H1 (cell line): Measurements from ENCODE around the gene RNF175. TPM values are rescaled to one million over a fixed set of nuclear protein-coding genes. Genes with fewer than 3 reads are reported as not detected.

ENCODE experiments used
- CTCF ChIA-PET: fragments of 300-600 bp; sonication (Branson Sonifier 250); formaldehyde crosslinking; loops from one replicate; lab custom pipeline; 2021; ENCODE audit not compliant: partially characterized antibody; lab: Charles Lee
- POLR2A ChIA-PET: fragments of 300-600 bp; sonication (Branson Sonifier 250); formaldehyde crosslinking; loops from one replicate; lab custom pipeline; 2021; ENCODE audit warnings: inconsistent platforms; ENCODE audit not compliant: partially characterized antibody; lab: Charles Lee
- DNase-seq, 2 experiments: peaks; one replicate each; pipeline versions ENCODE4 v3.0.0 to v3.0.0-alpha.2; 2010 to 2022; ENCODE audit warnings: low spot score in 2 of 2, low read depth in 1 of 2, mixed read lengths in 1 of 2
- FAIRE-seq: peaks from 2 replicates; lab custom pipeline; 2011; peaks lifted over from hg19 to GRCh38; lab: Jason Lieb, UNC
- H2AFZ ChIP-seq: 2 replicates; pipeline ENCODE4 v1.8.1; 2012; ENCODE audit warnings: low read length, inconsistent platforms
- H2AK5ac ChIP-seq: 2 replicates; pipeline ENCODE4 v1.6.1; 2013; ENCODE audit warnings: low read depth, low read length
- H2BK120ac ChIP-seq: replicated peaks from 2 replicates; pipeline ENCODE3; 2013; ENCODE audit warnings: low read depth, low read length, inconsistent platforms
- H2BK12ac ChIP-seq: 2 replicates; pipeline ENCODE4 v1.6.1; 2013; ENCODE audit warnings: low read depth, low read length
- H2BK15ac ChIP-seq: 2 replicates; pipeline ENCODE4 v1.6.1; 2013; ENCODE audit warnings: low read length
- H2BK20ac ChIP-seq: 2 replicates; pipeline ENCODE4 v1.6.1; 2013; ENCODE audit warnings: low read length
- H2BK5ac ChIP-seq: 2 replicates; pipeline ENCODE4 v1.6.1; 2013; ENCODE audit warnings: low read depth, low read length
- H3K14ac ChIP-seq: 2 replicates; pipeline ENCODE4 v1.6.1; 2013; ENCODE audit warnings: inconsistent platforms; ENCODE audit not compliant: insufficient read length
- H3K18ac ChIP-seq: 2 replicates; pipeline ENCODE4 v1.6.1; 2013; ENCODE audit warnings: low read length; ENCODE audit errors: extremely low read depth
- H3K23ac ChIP-seq: 2 replicates; pipeline ENCODE4 v1.6.1; 2013; ENCODE audit warnings: inconsistent platforms; ENCODE audit not compliant: insufficient read length
- H3K23me2 ChIP-seq: 2 replicates; pipeline ENCODE4 v1.6.1; 2013; ENCODE audit warnings: low read depth, low read length
- H3K27ac ChIP-seq: 2 replicates; pipeline ENCODE4 v1.6.1; 2011; ENCODE audit warnings: low read depth, low read length, inconsistent platforms
- H3K27me3 ChIP-seq, 4 experiments: replicated peaks in 1 of 4; 1 replicate in 1 of 4; 2 replicates in 3 of 4; pipeline versions ENCODE4 v1.6.1 to v1.8.1; 2011 to 2013; ENCODE audit warnings: low read length in 3 of 4, mild to moderate bottlenecking in 3 of 4, inconsistent platforms in 2 of 4, mixed read lengths in 2 of 4, moderate library complexity in 1 of 4; ENCODE audit not compliant: control insufficient read depth in 3 of 4, insufficient read depth in 3 of 4; ENCODE audit errors: extremely low read depth in 1 of 4
- H3K36me3 ChIP-seq, 4 experiments: 2 replicates each; pipeline versions ENCODE4 v1.6.1 to v1.8.1; 2011 to 2013; ENCODE audit warnings: mild to moderate bottlenecking in 4 of 4, low read length in 3 of 4, moderate library complexity in 2 of 4, control low read depth in 1 of 4, inconsistent platforms in 1 of 4; ENCODE audit not compliant: insufficient read depth in 4 of 4, control insufficient read depth in 2 of 4
- H3K4ac ChIP-seq: replicated peaks from 2 replicates; pipeline ENCODE3; 2013; ENCODE audit warnings: low read length, low read depth, mixed read lengths, inconsistent platforms; ENCODE audit not compliant: insufficient read length
- H3K4me1 ChIP-seq, 4 experiments: replicated peaks in 1 of 4; 1 replicate in 1 of 4; 2 replicates in 3 of 4; pipeline versions ENCODE4 v1.6.1 to v1.8.1; 2011 to 2013; ENCODE audit warnings: low read length in 3 of 4, inconsistent platforms in 2 of 4, mixed read lengths in 1 of 4; ENCODE audit not compliant: insufficient read depth in 4 of 4, control insufficient read depth in 3 of 4
- H3K4me2 ChIP-seq, 2 experiments: 2 replicates each; pipeline versions ENCODE4 v1.6.1 to v1.8.1; 2011 to 2013; ENCODE audit warnings: low read depth in 2 of 2, low read length in 2 of 2, control low read depth in 1 of 2, inconsistent platforms in 1 of 2, mild to moderate bottlenecking in 1 of 2; ENCODE audit not compliant: insufficient read depth in 1 of 2
- H3K4me3 ChIP-seq, 4 experiments: fragments of 200-600, 300-600 bp in 1 of 4; sonication (generic), shearing (Covaris generic), sonication (Bioruptor Twin) in 1 of 4; 2 replicates each; pipeline versions ENCODE4 v1.5.1 to v1.8.1; 2011 to 2016; ENCODE audit warnings: low read length in 4 of 4, low read depth in 3 of 4, control low read depth in 2 of 4, inconsistent platforms in 2 of 4, mild to moderate bottlenecking in 2 of 4, mixed read lengths in 1 of 4, moderate library complexity in 1 of 4; ENCODE audit not compliant: insufficient read depth in 2 of 4; ENCODE audit errors: extremely low read depth in 1 of 4
- H3K56ac ChIP-seq: replicated peaks from 2 replicates; pipeline ENCODE3; 2013; ENCODE audit warnings: low read depth, mild to moderate bottlenecking, mixed read lengths, low read length, inconsistent platforms; ENCODE audit not compliant: insufficient read length
- H3K79me1 ChIP-seq: 2 replicates; pipeline ENCODE4 v1.6.1; 2013; ENCODE audit warnings: low read depth, low read length, control low read depth
- H3K79me2 ChIP-seq, 2 experiments: 2 replicates each; pipeline versions ENCODE4 v1.6.1 to v1.8.1; 2012 to 2013; ENCODE audit warnings: low read length in 2 of 2, mild to moderate bottlenecking in 2 of 2, inconsistent platforms in 1 of 2; ENCODE audit not compliant: insufficient read depth in 2 of 2, control insufficient read depth in 1 of 2
- H3K9ac ChIP-seq, 4 experiments: replicated peaks in 1 of 4; 1 replicate in 1 of 4; 2 replicates in 3 of 4; pipeline versions ENCODE4 v1.6.1 to v1.8.1; 2011 to 2013; ENCODE audit warnings: low read depth in 3 of 4, low read length in 3 of 4, control low read depth in 2 of 4, mild to moderate bottlenecking in 2 of 4, moderate library complexity in 2 of 4, inconsistent platforms in 1 of 4; ENCODE audit errors: extremely low read depth in 1 of 4
- H3K9me3 ChIP-seq, 2 experiments: 2 replicates each; pipeline versions ENCODE4 v1.6.1 to v1.8.1; 2012 to 2013; ENCODE audit warnings: mild to moderate bottlenecking in 2 of 2, moderate library complexity in 2 of 2, control low read depth in 1 of 2, inconsistent platforms in 1 of 2, low read depth in 1 of 2, low read length in 1 of 2, mixed read lengths in 1 of 2; ENCODE audit not compliant: insufficient read depth in 2 of 2
- H4K20me1 ChIP-seq, 2 experiments: replicated peaks in 1 of 2; 2 replicates each; pipeline versions ENCODE3 to v1.8.1; 2011 to 2013; ENCODE audit warnings: inconsistent platforms in 2 of 2, low read length in 2 of 2, mild to moderate bottlenecking in 1 of 2; ENCODE audit not compliant: insufficient read depth in 2 of 2, control insufficient read depth in 1 of 2
- H4K5ac ChIP-seq: 2 replicates; pipeline ENCODE4 v1.6.1; 2013; ENCODE audit warnings: low read length, low read depth, mixed read lengths, inconsistent platforms; ENCODE audit not compliant: insufficient read length
- H4K8ac ChIP-seq: 2 replicates; pipeline ENCODE4 v1.8.0; 2013; ENCODE audit warnings: mild to moderate bottlenecking, moderate library complexity, low read length, inconsistent platforms; ENCODE audit not compliant: insufficient read depth; ENCODE audit errors: extremely low read depth
- H4K91ac ChIP-seq: replicated peaks from 2 replicates; pipeline ENCODE3; 2013; ENCODE audit warnings: low read length, mixed read lengths, inconsistent platforms; ENCODE audit not compliant: insufficient read length
- ATF2 ChIP-seq: IDR thresholded peaks from 2 replicates; pipeline ENCODE4 v1.6.1; 2012; ENCODE audit warnings: low read length, inconsistent platforms
- CEBPB ChIP-seq: IDR thresholded peaks from 2 replicates; pipeline ENCODE4 v1.6.1; 2012; ENCODE audit warnings: low read depth, low read length
- CHD2 ChIP-seq: IDR thresholded peaks from 2 replicates; pipeline ENCODE4 v1.6.1; 2012; ENCODE audit warnings: low read length, improper control_type of control experiment
- E2F6 ChIP-seq: IDR thresholded peaks from 2 replicates; pipeline ENCODE4 v1.6.1; 2012; ENCODE audit warnings: inconsistent platforms
- EGR1 ChIP-seq: IDR thresholded peaks from 2 replicates; pipeline ENCODE4 v1.6.1; 2011; ENCODE audit warnings: low read depth, low read length, borderline replicate concordance
- POU5F1 ChIP-seq: IDR thresholded peaks from 2 replicates; pipeline ENCODE4 v1.6.1; 2011; ENCODE audit warnings: low read depth, mild to moderate bottlenecking, low read length, moderate library complexity
- SAP30 ChIP-seq: fragments of 300-600 bp; sonication (generic); IDR thresholded peaks from 2 replicates; pipeline ENCODE4 v1.7.1; 2012; ENCODE audit warnings: low read length, moderate library complexity, mild to moderate bottlenecking, inconsistent platforms; ENCODE audit not compliant: insufficient read depth, insufficient replicate concordance
- SIN3A ChIP-seq, 2 experiments: IDR thresholded peaks in 1 of 2; conservative IDR thresholded peaks in 1 of 2; 2 replicates each; pipeline ENCODE4 v1.6.1; 2011 to 2012; ENCODE audit warnings: low read length in 2 of 2, improper control_type of control experiment in 1 of 2, low read depth in 1 of 2, mild to moderate bottlenecking in 1 of 2
- SP1 ChIP-seq: IDR thresholded peaks from 2 replicates; pipeline ENCODE4 v1.6.1; 2011; ENCODE audit warnings: low read depth, low read length
- SP4 ChIP-seq: IDR thresholded peaks from 2 replicates; pipeline ENCODE4 v1.6.1; 2012; ENCODE audit warnings: low read length, inconsistent platforms
- TEAD4 ChIP-seq: IDR thresholded peaks from 2 replicates; pipeline ENCODE4 v1.6.1; 2012; ENCODE audit warnings: low read depth, low read length, inconsistent platforms, mixed read lengths
- WGBS, 2 experiments: shearing (Covaris generic) in 1 of 2; methylation state at CpG; one replicate each; pipeline versions ENCODE4 v1.1.6 to v1.1.7; 2013 to 2015; ENCODE audit warnings: low lambda C conversion rate in 2 of 2, mixed read lengths in 2 of 2, inconsistent platforms in 1 of 2, low coverage in 1 of 2, missing lambda C conversion rate in 1 of 2; ENCODE audit not compliant: insufficient replicate concordance in 2 of 2, insufficient coverage in 1 of 2, insufficient read length in 1 of 2; ENCODE audit errors: extremely low coverage in 1 of 2, missing lambda C conversion rate in 1 of 2; 5-methylcytosine and 5-hydroxymethylcytosine counted together
- polyA plus RNA-seq, 7 experiments: library from polyadenylated mRNA; depleted of rRNA in 3 of 7; stranded (reverse) in 5 of 7; unstranded in 2 of 7; fragments of >200 nt in 5 of 7; fragments of 200-250 nt in 2 of 7; gene quantifications; 1 replicate in 5 of 7; 2 replicates in 1 of 7; 4 replicates in 1 of 7; pipeline versions ENCODE4 v1.2.1 to v1.2.3, GENCODE V29; 2011 to 2013; ENCODE audit warnings: missing spikeins in 2 of 7, mixed read lengths in 2 of 7
- total RNA-seq: library from RNA; stranded (reverse); fragmentation: NEBNext Ultra II Directional; extraction: Animal tissue kit (Norgen Biotek cat#: 25700); gene quantifications from 2 replicates; pipeline ENCODE4 v1.2.1, GENCODE V29; 2021

The RNF175 gene
- total and polyA plus RNA-seq, 2 of the 8 experiments (the other 6 are each of a cell fraction or from before 2014, with no cell fraction given), result 7.9 to 9.8 TPM

- no peak overlapping the region for H2AK5ac ChIP-seq
- no peak overlapping the region for H3K9ac ChIP-seq
- no peak overlapping the region for H3K4me2 ChIP-seq
- H3K79me2 ChIP-seq, result 0 out of 4 replicates have a peak, but pooled peaks cover 0 to 5% of the 10 kb centered on the region in 2 experiments
- H3K27me3 ChIP-seq, result no peaks in the 10 kb centered on the region
- H2BK5ac ChIP-seq, result no peak overlapping the region
- no peak for FAIRE-seq
- no peak overlapping the region for H3K18ac ChIP-seq
- H3K4me3 ChIP-seq, result no peak overlapping the region
- H4K91ac ChIP-seq, result no peak overlapping the region
- peaks cover 0 to 19% (median 7%) of the 10 kb centered on the region in 4 experiments; a peak in 4 of 7 replicates for H3K4me1 ChIP-seq
- no peak overlapping the region for H2BK12ac ChIP-seq
- H3K23me2 ChIP-seq, result no peaks in the 10 kb centered on the region
- H4K5ac ChIP-seq, result no peak overlapping the region
- WGBS, 2 experiments, result 73% methylated on average over 1 of the region's 1 CpG; no CpG with 5 or more reads in 1 of the 2 experiments
- no peak overlapping the region for H2AFZ ChIP-seq
- peaks cover 3 to 10% of the 10 kb centered on the region in 2 experiments for H4K20me1 ChIP-seq
- no peak overlapping the region for H3K14ac ChIP-seq
- no peaks in the 10 kb centered on the region for H3K79me1 ChIP-seq
- peaks cover 5 to 29% (median 22%) of the 10 kb centered on the region in 4 experiments for H3K36me3 ChIP-seq
- H2BK15ac ChIP-seq, result no peak overlapping the region
- H3K23ac ChIP-seq, result no peak overlapping the region
- no peak overlapping the region for H3K27ac ChIP-seq
- no peak overlapping the region for H4K8ac ChIP-seq
- no peak overlapping the region for H2BK120ac ChIP-seq
- ChIA-PET CTCF (no interaction called here), POLR2A (interaction anchor here (2.0 kb wide), 1 partner anchor 9 kb away, joined by 11 read pairs; the partner anchor contains the start of gene SFRP2)
- no peak overlapping the region for H2BK20ac ChIP-seq
- no peak for TF ChIP-seq TEAD4
- TF ChIP-seq EGR1, result no peak
- no peak for TF ChIP-seq SP1
- TF ChIP-seq SP4, result no peak
- no peak for TF ChIP-seq CHD2
- no peak for TF ChIP-seq POU5F1
- TF ChIP-seq SIN3A (conservative IDR thresholded peaks at IDR 0.05 in 1 of 2, IDR thresholded peaks at IDR 0.05 in 1 of 2; ENCODE audit: low read depth in 1 of 2, low read length in 2 of 2), result no peak
- no peak for TF ChIP-seq ATF2
- TF ChIP-seq E2F6, result no peak
- no peak for TF ChIP-seq CEBPB
- TF ChIP-seq SAP30, result no peak
- no peak overlapping the region for H3K56ac ChIP-seq
- no peak overlapping the region for H3K4ac ChIP-seq
- DNase-seq, result no peak
- 0 out of 4 replicates have a peak, but pooled peaks cover 0 to 3% of the 10 kb centered on the region in 2 experiments for H3K9me3 ChIP-seq
These were observed 18.6 kb upstream of the RNF175 start for GRCh38 chr4:153778383-153778782.
